BJ (cell line): ENCODE measurements around the gene PKDCC. TPM values are rescaled to one million over a fixed set of nuclear protein-coding genes. Genes with fewer than 3 reads are reported as not detected.
A peak's percentile ranks its signal among the peaks of the same experiment; 100 is the strongest.

Source experiments
- CTCF ChIA-PET: fragments of 350-600 bp; formaldehyde crosslinking; extraction: SDS; loops from one replicate; lab custom pipeline; 2021; ENCODE audit warnings: antibody characterized with exemption, inconsistent platforms; lab: Yijun Ruan, JAX
- POLR2A ChIA-PET: fragments of 300-600 bp; sonication (Branson Sonifier 250); formaldehyde crosslinking; extraction: SDS; loops from one replicate; lab custom pipeline; 2021; ENCODE audit warnings: antibody characterized with exemption; lab: Charles Lee
- DNase-seq: peaks from one replicate; pipeline ENCODE4 v3.0.0-alpha.2; 2011; ENCODE audit warnings: low read depth
- H3K27me3 ChIP-seq: 2 replicates; pipeline ENCODE4 v1.6.0; 2011; ENCODE audit warnings: low read length; ENCODE audit not compliant: control insufficient read depth, insufficient read depth
- H3K36me3 ChIP-seq: 2 replicates; pipeline ENCODE4 v1.5.1; 2011; ENCODE audit warnings: low read length; ENCODE audit not compliant: control insufficient read depth, insufficient read depth
- H3K4me3 ChIP-seq: 2 replicates; pipeline ENCODE4 v1.5.1; 2011; ENCODE audit warnings: low read depth, mild to moderate bottlenecking, control low read depth, low read length
- CTCF ChIP-seq: IDR thresholded peaks from 2 replicates; pipeline ENCODE4 v1.5.1; 2011; ENCODE audit warnings: low read depth, mild to moderate bottlenecking, control low read depth, inconsistent platforms, low read length, moderate library complexity; ENCODE audit not compliant: insufficient read depth
- polyA plus RNA-seq: library from polyadenylated mRNA; depleted of rRNA; stranded (reverse); fragments of >200 nt; gene quantifications from 2 replicates; pipeline ENCODE4 v1.2.3, GENCODE V29; 2011

PKDCC gene
- polyA plus RNA-seq, 1 experiment: 6.6 TPM

- POLR2A ChIA-PET: interaction anchor here (0.6 kb wide), 1 partner anchor 252 kb away, joined by 3 read pairs; no protein-coding TSS in a partner anchor
- TF ChIP-seq CTCF: no peak
- no peak for DNase-seq
- no peaks in the 10 kb centered on the region for H3K36me3 ChIP-seq
- no peak overlapping the region for H3K4me3 ChIP-seq
- H3K27me3 ChIP-seq: peaks cover 4% of the 10 kb centered on the region
- CTCF ChIA-PET: interaction anchor here (0.5 to 13.0 kb wide), 7 partner anchors 10 to 251 kb away, joined by 3 to 422 read pairs (median 6); no protein-coding TSS in a partner anchor
These were observed 43.9 kb downstream of the PKDCC start for GRCh38 chr2:42091671-42092070.

- no peaks in the 10 kb centered on the region for H3K36me3 ChIP-seq
- no peak for DNase-seq
- peaks cover 4% of the 10 kb centered on the region for H3K27me3 ChIP-seq
- ChIA-PET POLR2A (interaction anchor here (0.6 kb wide), 1 partner anchor 251 kb away, joined by 3 read pairs; no protein-coding TSS in a partner anchor), CTCF (interaction anchor here (0.5 to 13.0 kb wide), 7 partner anchors 10 to 252 kb away, joined by 3 to 422 read pairs (median 6); no protein-coding TSS in a partner anchor)
- no peak for TF ChIP-seq CTCF
- no peak overlapping the region for H3K4me3 ChIP-seq
These were observed 44.5 kb downstream of the PKDCC start for GRCh38 chr2:42092084-42092996.

- TF ChIP-seq CTCF: no peak
- Histone ChIP-seq H3K4me3 (no peak overlapping the region), H3K36me3 (no peaks in the 10 kb centered on the region), H3K27me3 (peaks cover 4% of the 10 kb centered on the region)
- ChIA-PET POLR2A (no interaction called here), CTCF (interaction anchor here (1.3 to 6.4 kb wide), 9 partner anchors 11 to 266 kb away, joined by 3 to 103 read pairs (median 9); partner anchors contain the start of gene COX7A2L)
- no peak for DNase-seq
These were observed 46.3 kb downstream of the PKDCC start for GRCh38 chr2:42094114-42094513.

- Histone ChIP-seq H3K27me3 (peaks cover 1% of the 10 kb centered on the region; the same call in 1 of the 2 replicates), H3K4me3 (no peak overlapping the region), H3K36me3 (no peaks in the 10 kb centered on the region)
- ChIA-PET CTCF (interaction anchor here (0.7 to 6.4 kb wide), 29 partner anchors 10 to 312 kb away, joined by 3 to 103 read pairs (median 5); partner anchors contain the start of gene COX7A2L), POLR2A (no interaction called here)
- no peak for DNase-seq
- TF ChIP-seq CTCF: peak; percentile 68
These were observed 48.1 kb downstream of the PKDCC start for GRCh38 chr2:42095923-42096408.
